Measurements from ENCODE around the gene ACP7.

- TF ChIP-seq ARNTL (CRISPR knock-in tag; IDR thresholded peaks at IDR 0.05; ENCODE audit: borderline replicate concordance, low read depth) (no peak), SNAI2 (CRISPR knock-in tag; IDR thresholded peaks at IDR 0.05) (no peak), BACH2 (CRISPR knock-in tag; IDR thresholded peaks at IDR 0.05; ENCODE audit: borderline replicate concordance) (no peak), ZC3H10 (CRISPR knock-in tag; IDR thresholded peaks at IDR 0.05) (no peak), ZNF565 (CRISPR knock-in tag; conservative IDR thresholded peaks at IDR 0.05; ENCODE audit: low read depth) (no peak), CSDC2 (CRISPR knock-in tag; IDR thresholded peaks at IDR 0.05) (no peak)
Observed at GRCh38 chr19:39115105-39115847, 31.1 kb downstream of the ACP7 start.
